T-helper 2 cell (primary cell): ENCODE results near the gene ZNF597.
"Not testable (repeated sequence)": the region's sequence is repeated elsewhere in the genome, so short reads cannot be mapped to it uniquely, and the experiment has no call there.

ENCODE experiments used
- DNase-seq, 5 experiments: peaks; one replicate each; pipeline versions ENCODE4 v3.0.0 to v3.0.0-alpha.2; 2012 to 2022

Gene ZNF597

DNA sequence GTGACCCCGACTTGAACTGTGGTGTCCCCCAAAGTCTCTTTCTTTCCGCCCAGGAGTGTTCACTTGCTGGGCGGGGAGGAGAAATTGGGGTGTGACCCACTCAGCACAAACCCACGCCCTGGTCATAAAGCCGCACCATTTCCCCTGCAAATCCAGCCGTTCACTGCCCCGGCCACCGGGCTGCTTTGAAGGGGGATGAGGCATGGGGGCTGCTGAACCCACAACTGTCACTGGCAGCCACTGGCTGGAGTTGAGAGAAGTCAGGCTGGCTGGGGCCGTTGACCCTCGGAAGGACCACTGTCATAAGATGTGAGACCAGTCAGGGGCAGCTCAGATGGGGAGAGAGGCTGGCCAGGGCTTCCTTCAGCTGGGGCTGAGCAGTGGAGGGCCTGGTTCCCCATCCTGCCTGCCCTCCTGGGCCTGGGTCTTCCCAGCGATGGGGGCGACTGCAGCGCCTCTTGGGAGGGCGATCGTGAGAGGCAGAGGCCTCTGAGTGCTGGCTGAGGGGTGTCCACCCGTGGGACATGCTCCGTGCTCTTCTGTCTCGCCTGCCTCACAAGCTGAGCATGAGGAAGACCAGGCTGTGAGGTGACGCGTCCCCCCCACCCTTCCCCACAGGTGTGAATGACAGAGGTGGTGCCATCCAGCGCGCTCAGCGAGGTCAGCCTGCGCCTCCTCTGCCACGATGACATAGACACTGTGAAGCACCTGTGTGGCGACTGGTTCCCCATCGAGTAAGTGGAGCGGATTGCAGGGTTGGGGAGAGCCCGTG, 32.5 kb upstream of the ZNF597 start:
- DNase-seq = no peak

DNA sequence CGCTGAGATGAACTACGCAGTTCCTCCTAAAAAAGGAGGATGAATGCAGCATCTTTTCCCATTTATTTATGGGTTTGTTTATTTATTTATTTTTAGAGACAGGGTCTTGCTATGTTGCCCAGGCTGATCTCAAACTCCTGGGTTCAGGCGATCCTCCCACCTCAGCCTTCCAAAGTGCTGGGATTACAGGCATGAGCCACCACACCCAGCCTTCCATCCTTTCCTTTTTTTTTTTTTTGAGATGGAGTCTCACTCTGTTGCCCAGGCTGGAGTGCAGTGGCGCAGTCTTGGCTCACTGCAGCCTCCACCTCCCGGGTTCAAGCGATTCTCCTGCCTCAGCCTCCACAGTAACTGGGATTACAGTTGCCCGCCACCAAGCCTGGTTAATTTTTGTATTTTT, 31.6 kb upstream of the ZNF597 start:
- not testable (repeated sequence) for DNase-seq

DNA sequence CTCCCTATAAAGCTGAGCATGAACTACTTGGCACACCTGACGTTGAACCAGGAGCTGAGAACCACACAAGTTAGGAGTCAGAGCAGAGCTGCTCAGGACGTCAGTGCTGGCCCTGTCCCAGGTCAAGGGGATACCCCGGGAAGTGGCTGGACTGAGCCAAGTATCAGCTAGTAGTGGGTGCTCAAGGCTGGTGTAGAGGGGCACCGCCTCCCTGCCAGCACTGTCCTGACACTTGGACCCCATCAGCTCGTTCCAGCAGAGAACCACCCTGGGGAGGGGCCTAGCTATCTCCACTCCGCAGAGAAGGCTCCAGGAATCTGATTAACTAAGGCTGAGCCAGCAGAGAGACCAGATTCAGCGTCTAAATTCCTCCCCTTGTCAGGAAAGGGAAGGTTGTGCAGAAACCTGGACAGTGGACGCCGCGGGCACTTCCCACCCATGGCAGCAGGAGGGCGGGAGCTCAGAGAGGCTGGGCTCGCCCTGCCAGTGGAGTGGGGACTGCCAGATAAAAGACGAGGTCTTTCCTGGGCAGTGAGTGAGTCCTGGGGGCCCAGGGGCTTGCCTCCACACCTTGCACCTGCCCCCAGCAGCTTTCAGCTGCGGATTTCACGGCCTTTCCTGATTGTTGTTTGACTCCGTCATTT, 31.0 kb upstream of the ZNF597 start:
- no peak for DNase-seq

DNA sequence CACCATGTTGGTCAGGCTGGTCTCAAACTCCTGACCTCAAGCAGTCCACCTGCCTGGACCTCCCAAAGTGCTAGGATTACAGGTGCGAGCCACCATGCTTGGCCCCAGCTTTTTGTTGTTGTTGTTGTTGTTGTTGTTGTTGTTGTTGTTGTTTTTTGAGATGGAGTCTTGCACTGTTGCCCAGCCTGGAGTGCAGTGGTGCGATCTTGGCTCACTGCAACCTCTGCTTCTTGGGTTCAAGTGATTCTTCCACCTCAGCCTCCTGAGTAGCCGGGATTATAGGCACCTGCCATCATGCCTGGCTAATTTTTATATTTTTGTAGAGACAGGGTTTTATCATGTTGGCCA, 30.3 kb upstream of the ZNF597 start:
- DNase-seq = not testable (repeated sequence)

DNA sequence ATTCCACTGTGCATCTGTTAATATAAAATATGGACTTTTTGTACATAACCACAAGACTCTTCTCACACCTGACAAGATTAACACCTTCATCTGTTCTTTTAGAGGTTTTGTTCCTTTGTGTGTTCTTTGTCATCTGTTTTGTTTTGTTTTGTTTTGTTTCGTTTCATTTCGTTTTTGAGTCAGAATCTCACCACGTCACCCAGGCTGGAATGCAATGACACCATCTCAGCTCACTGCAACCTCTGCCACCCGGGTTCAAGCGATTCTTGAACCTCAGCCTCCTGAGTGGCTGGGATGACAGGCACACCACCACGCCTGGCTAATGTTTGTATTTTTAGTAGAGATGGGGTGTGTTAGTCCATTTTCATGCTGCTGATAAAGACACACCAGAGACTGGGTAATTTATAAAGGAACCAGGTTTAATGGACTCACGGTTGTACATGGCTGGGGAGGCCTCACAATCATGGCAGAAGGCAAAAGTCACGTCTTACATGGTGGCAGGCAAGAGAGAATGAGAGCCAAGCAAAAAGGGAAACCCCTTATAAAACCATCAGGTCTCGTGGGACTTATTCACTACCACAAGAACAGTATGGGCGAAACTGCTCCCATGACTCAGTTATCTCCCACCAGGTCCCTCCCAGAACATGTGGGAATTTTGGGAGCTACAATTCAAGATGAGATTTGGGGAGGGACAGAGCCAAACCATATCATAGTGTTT, 29.7 kb upstream of the ZNF597 start:
- DNase-seq = peak in 1 of 5 experiments; percentile 76

DNA sequence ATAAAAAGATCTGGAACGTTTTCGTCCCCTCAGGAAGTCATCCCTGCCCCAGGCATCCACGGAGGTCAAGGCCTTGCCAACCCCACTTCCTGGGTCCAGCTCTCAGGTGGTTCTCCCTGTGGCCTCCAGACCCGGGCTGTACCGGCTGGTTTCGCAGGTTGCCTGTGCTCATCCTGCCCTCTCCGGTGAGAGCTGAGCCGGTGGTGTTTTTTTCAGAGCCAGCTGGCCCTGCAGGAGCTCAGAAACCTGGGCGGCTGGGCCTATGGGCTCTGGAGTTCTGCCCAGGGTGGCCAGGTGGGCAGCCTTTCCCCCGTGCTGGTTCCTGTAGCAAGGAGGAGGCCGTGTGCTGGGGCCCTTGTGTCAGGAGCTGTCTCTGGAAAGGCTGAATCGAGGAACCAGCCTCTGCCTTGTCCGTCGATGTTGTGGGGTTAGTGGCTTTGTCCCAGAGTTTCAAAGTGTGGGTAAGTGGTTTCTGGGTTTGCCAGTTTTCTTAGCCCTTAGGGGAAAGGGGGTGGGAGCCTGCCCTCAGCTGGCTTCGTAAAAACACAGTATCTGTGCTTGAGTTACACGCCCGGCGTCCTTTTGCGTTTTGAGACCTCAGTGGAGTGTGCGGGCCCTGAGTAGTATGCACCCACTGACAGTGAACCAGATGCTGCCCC, 28.3 kb upstream of the ZNF597 start:
- DNase-seq = no peak

DNA sequence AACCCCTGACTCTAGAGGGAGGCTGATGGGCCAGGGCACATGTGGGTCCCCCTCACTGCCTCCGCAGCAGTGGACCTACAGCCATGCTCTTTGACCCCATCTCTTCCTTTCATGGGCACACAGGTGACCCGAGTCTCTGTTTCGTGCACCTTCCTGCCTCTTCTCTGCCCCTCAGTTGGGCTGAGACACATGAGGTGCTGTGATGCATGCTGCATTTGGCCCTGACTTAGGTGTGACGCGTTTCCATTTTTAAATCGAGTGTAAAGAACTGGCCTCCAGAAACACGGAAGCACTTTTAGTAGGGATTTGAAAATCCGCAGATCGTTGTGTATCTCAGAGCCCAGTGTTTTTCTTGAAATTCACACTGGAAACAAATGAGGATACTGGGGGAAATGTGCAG, 27.4 kb upstream of the ZNF597 start:
- DNase-seq = no peak

DNA sequence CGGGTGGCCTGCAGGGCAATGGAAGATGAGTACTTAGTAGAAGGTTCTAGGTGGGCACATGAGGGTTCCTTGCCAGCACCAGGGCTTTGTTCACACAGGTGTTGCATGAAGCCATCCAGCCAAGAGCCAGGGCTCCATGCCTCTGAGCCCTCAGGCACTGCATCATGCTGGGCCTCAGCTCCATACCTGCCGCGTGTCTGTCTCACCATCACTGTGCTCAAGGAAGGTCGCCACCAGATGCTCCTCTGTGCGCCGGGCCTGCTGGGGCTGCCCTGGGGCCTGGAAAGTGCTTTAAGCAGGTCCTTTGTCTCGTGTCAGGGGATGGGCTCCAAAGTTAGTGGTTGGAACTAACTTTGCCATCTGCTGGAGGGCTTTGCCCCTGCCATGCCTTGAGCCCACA, 26.4 kb upstream of the ZNF597 start:
- no peak for DNase-seq

DNA sequence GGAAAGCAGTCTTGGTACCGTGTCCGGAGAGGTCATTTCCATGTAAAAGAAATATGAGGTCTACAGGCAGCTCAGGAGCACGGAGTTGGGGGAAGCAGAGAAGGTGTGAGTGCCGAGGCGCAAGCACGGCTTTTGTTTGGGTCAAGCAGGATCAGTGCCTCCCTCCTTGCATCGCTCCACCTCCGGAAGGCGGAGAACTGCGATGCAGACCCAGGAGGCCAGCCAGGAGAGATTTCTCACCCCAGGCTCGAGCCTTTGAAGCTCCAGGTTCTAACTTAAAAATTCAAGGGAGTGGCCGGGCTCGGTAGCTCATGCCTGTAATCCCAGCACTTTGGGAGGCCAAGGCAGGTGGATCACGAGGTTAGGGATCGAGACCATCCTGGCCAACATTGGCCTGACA, 25.2 kb upstream of the ZNF597 start:
- no peak for DNase-seq

DNA sequence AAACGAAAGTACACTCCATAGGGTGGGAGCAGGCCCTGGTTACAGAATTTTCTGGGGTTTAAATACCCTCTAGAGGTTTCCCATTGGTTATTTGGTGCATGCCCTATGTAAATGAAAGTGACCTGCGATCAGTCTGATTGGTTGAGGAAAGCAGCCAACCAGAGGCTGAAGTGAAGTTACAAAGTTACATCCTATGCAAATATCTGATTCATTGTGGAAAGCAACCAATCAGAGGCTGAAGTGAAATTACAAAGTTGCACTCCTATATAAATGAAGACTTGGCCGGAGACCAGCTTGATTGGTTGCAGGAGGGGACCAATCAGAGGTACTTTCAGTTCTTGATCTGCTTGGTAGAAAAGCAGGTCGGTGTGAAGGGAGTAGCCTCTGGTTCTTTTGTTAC, 24.6 kb upstream of the ZNF597 start:
- DNase-seq = peak in 1 of 5 experiments; percentile 32

DNA sequence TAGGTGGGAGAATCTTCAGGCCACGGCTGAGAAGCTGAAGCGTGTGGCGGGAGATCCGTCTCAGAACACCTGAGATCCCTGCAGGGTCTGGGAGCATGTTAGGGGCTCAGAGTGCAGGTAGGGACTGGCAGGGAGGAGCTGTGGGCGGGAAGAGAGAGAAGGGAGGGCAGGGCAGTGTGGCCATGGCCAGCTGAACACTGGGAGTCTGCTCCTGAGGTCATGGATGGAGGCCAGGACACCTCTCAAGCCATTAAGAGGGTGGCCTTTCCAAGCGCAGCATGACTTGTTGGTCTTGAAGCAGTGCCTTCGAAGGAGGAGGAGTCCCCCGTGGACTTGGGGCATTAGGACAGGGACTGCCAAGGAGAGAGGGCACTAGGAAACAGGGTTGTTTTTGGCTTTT, 23.9 kb upstream of the ZNF597 start:
- no peak for DNase-seq

DNA sequence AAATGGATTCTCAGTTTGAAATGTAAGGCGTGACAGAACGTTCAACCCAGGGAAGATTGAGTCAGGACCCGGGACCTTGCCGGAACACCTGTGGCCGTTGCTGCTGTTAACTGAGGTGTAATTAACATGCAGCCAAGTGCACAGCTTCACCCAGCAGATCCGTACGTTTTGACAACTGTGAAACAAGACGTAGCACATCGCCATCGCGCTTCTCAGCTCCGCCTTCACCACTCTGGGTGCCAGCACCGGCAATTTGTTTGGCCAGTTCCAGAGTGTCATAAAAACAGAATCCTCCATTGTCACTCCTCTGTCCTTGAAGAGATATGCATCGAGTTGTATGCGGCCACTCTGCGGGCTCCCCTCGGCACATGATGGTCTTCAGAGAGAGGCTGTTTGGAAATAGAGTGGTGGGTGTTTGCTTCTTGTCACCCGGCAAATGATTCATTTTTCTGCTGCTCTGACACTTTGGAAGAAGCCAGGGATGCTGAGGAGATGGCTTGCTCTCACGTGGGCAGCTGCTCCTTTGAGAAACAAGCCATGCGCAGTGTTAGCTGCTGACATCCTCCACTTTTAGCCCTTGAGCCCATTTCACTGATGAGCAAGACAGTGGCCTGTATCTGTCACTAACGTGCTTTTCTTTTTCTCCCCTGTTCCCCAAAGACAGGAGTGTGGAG, 22.7 kb upstream of the ZNF597 start:
- no peak for DNase-seq

DNA sequence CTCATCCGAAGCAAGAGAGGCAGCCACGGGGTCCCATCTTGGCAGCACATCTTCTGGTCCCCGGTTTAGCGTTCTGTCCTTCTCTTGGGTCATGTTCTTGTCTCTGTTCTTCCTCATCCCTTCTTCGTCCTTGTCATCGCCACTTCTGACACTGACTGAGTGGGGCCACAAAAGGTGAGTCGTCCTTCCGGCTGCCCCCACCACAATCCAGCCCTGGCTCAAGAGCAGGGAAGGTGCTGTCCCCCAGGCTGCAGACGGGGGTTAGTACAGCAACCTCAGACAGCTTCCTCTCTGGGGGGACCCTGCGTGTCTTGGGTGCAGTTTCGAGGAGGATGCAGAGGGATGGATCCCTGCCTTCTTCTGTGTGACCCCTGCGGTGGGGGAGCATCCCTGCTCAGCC, 22.0 kb upstream of the ZNF597 start:
- no peak for DNase-seq

DNA sequence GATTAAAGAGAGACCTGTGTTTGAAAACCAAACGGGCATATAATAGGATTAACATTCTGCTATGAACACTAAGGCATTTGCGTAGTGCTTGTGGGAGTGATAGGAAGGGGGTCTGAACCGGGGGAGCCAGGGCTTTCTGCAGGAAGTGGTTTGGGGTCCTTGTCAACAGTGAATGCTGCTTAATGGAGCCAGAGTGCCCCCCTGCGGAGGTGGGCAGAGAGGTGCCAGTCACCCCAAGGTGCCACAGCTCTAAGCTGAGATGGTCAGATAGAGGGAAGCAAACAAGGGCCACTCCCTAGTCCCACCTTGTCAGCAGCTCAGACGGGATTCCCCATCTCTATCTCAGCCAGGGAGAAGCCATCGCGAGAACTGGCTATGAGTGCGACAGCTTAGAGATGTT, 17.8 kb upstream of the ZNF597 start:
- DNase-seq = peak in 1 of 5 experiments; percentile 63

DNA sequence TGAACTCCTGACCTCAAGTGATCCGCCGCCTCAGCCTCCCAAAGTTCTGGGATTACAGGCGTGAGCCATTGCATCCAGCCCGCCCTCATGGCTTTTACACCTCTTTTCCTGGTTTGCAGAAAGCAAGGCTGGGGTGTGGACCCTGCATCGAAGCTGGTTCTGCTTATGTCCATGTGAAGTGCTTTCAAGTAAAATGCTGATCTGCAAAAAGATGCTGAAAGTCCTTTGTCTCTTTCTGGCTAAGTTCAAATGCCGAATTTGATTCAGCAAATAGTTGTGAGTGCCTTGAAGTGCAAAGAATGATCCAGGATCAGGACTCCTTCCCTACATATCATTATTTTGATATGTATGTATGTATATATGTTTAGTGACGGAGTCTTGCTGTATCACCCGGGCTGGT, 17.3 kb upstream of the ZNF597 start:
- no peak for DNase-seq

DNA sequence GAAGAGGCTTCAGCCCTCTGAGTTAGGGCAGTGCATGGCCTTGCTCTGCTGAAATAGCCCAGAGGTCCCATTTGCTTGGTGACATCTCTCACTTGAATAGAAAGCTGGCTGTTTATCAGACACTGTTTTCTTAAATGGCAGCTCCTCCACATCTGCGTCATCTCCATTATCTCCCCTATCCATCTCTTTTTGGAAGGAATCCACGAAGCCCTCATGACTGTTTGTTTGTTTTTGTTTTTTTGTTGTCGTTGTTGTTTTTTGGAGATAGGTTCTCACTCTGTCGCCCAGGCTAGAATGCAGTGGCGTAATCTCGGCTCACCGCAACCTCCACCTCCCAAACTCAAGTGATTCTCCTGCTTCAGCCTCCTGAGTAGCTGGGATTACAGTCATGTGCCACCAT, 16.8 kb upstream of the ZNF597 start:
- DNase-seq = no peak

DNA sequence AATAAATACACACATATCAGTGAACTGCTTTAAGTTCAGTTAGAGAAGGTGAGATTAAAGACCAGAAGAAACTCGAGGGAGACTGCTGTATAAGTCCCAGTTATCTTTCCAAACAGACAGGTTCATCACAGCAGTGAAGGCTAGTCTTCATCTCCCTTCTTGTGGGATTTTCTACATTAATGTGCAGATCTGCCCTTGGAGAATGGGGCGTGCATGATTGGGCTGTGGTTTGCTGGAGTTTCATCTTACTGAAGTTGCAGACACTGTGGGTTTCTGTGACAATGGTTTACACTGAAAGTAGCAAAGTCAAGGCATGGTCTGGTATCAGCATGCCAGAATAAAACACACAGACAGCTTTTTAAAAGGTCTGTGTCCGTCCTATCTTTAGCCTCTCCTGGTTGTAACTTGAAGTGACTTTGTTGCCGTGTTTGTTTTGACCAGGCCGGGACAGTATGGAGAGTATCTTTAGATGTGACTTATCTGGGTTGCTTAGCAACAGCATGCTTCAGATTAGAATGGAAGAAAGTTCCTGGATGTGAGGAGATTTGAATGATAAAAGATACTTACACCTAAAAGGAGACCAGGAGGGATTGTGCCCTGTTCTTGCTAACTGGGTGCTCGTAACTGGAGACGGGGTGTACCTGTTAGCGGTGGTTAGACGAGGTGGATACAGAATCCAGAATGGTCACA, 16.2 kb upstream of the ZNF597 start:
- peak in 2 of 5 experiments; percentile 16 to 74 for DNase-seq

DNA sequence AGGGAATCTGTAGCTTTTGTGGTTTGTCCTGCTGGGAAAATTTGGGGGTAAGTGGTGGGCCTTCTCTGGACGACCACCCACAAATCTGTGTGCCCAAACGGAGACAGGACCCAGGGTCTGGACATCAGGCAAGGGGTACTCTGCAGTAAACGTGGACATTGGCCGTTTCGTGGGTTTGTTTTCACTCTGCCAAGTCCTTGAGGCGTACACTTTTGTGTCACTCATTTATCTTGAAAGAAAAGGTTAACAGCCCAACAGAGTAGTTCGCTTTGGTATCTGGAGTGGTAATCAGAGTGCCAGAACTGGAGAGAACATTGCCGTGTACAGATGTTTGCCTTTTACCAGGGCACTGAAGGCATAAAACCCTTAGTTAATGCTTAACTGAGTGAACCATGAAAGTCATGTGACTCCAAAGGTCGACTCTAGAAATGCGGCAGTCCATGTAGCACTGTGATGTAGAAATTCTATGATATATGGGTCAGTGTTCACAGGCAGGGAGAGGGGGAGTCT, 15.6 kb upstream of the ZNF597 start:
- peak in 1 of 5 experiments; percentile 68 for DNase-seq

DNA sequence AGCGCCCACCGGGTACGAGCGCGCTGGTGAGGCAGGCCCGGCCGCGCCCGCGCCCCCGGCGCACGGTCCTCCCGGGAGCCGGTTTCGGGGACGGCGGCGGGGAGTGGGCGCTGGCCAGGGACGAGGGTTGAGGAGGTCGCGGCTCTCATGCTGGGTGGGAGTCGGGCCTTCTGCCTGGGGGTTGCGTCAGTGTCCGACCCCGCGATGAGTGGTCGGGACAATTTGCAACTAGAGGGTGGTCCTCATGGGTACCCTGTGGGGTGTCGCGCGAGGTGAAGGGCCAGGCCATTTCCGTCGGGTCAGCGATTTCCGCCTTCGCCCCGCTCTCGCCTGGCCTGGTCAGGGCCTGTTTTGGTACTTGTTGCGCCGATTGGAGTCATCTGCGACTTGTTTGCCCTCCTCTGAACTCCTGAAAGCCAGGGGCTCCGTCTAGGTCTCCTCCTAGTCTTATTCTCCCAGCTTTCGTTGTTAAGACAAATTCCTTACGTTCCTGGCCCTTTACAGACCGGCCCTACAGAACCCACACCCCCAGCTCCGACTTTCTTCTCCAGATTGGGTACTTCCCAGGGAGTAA, 15.1 kb upstream of the ZNF597 start:
- DNase-seq = no peak

DNA sequence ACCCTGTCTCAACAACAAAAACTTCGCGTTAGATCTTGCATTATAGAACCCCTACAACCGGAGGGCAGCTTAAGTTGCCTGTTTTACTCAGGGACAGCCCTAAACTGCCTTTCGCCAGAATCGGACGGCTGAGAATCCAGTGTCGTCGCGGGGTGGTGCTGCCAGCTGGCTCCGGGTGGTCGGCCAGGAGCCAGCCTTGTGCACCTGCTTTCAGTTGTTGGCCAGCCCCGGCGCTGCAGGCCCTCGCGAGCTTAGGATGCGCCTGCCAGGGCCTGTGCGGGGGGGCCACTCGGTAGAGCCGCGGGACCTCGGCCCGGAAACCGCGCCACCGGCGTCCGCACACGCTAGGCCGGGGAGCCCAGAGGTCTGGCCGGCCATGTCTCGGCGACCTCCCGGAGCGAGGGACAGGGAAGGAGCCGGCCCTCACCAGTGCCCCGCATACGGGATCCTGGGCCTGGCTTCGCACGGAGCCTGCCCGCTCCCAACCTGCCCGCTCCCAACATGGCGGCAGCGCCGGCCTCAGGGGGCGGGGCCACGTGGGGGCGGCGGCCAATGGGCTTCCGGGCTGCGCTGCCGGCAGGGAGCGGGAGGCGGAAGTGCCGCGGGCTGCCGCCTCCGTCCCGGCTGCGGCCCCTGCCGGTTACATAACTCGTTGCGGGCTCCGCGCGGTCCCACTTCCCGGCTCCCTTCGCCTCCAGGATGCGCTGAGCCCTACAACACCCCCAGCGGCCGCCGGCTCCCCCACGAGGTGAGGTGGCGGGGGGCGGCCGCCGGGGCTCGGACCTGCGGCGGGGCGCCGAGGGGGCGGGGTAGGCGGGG, 14.3 kb upstream of the ZNF597 start:
- peak; percentile 79 to 94 (median 87) for DNase-seq
